Measurements from ENCODE around the gene ANKRD9. TPM values are rescaled to one million over a fixed set of nuclear protein-coding genes. Genes with fewer than 3 reads are reported as not detected.

Gene ANKRD9
- total and polyA plus RNA-seq, 2 donors (not counting 1 experiment from before 2014, with no cell fraction given), result 2.7 to 22.0 TPM

DNA sequence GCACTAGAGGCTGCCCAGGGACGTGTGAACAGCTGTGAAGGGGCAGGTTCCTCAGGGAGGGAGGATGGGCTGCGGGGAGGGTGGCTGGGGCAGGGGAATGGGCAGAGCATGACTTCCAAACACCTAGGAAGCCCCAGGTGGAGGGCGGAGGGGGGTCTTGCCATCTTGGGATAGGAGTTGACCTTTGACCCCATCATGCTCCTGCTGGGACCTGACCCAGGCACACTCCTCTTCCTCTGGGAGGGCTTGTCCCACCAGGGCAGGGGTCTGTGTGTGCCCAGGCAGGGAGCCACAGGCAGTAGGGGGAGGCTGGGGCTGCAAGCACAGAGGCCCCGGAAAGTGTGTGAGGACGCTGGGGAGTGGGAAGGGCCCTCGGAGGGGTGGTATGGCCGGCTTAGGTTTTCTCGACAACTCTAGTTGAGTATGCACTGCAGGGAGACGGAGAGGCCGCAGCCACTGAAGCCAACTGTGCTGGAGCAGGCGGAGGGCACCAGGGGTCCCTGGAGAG is 3.3 kb upstream of the ANKRD9 start:
- Histone ChIP-seq H3K79me2 (ENCODE audit: control insufficient read depth, insufficient read depth, low read length) (no peaks in the 10 kb centered on the region), H3K9ac (ENCODE audit: insufficient read depth, low read length) (no peak overlapping the region), H3K4me1 (ENCODE audit: control insufficient read depth, extremely low read depth, insufficient read depth, low read length) (peaks cover 4% of the 10 kb centered on the region), H4K20me1 (ENCODE audit: control insufficient read depth, extremely low read depth, insufficient read depth, low read length) (no peaks in the 10 kb centered on the region), H3K4me2 (ENCODE audit: extremely low read depth, insufficient read depth, low read length) (no peak overlapping the region), H3K9me3 (ENCODE audit: control insufficient read depth, insufficient read depth, low read depth, low read length) (no peaks in the 10 kb centered on the region), H3K36me3 (ENCODE audit: control insufficient read depth, insufficient read depth, low read length) (peaks cover 2% of the 10 kb centered on the region), H3K27me3 (ENCODE audit: control insufficient read depth, insufficient read depth, low read length) (no peaks in the 10 kb centered on the region), H3K27ac (ENCODE audit: insufficient read depth, low read length) (no peak overlapping the region), H2AFZ (ENCODE audit: low read length) (no peak overlapping the region), H3K4me3 (replicated peaks in 1 of 4; ENCODE audit: control extremely low read depth in 1 of 4, insufficient read depth in 1 of 4, low read depth in 3 of 4, low read length in 4 of 4) (no peak overlapping the region)
- DNase-seq (ENCODE audit: low read depth in 2 of 2), result no peak
- TF ChIP-seq EZH2 (IDR thresholded peaks at IDR 0.05; ENCODE audit: low read length, missing control alignments), result no peak
- TF ChIP-seq, protein P1, sequence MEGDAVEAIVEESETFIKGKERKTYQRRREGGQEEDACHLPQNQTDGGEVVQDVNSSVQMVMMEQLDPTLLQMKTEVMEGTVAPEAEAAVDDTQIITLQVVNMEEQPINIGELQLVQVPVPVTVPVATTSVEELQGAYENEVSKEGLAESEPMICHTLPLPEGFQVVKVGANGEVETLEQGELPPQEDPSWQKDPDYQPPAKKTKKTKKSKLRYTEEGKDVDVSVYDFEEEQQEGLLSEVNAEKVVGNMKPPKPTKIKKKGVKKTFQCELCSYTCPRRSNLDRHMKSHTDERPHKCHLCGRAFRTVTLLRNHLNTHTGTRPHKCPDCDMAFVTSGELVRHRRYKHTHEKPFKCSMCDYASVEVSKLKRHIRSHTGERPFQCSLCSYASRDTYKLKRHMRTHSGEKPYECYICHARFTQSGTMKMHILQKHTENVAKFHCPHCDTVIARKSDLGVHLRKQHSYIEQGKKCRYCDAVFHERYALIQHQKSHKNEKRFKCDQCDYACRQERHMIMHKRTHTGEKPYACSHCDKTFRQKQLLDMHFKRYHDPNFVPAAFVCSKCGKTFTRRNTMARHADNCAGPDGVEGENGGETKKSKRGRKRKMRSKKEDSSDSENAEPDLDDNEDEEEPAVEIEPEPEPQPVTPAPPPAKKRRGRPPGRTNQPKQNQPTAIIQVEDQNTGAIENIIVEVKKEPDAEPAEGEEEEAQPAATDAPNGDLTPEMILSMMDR (conservative IDR thresholded peaks at IDR 0.05 in 1 of 2, IDR thresholded peaks at IDR 0.05 in 1 of 2; ENCODE audit: low read depth in 1 of 2, low read length in 2 of 2), result no peak

DNA sequence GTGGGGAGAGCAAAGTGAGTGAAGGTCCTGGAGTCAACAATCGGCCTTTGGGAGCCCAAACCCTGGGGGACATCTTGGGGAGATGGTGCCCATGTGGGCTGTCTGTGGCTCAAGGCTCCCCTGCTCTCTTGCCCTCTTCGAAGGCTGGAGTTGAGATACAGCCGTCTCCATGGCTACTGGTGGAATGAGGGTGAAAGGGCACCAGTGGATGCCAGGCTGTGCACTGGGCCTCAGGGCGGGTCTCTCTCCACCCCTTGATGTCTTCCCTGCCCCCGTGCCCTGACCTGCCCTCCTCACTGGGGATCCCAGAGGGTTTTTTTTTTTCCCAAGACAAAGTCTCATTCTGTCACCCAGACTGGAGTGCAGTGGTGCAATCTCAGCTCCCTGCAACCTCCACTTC is 2.0 kb upstream of the ANKRD9 start:
- no peak for DNase-seq (ENCODE audit: low read depth in 2 of 2)
- Histone ChIP-seq H3K9ac (ENCODE audit: insufficient read depth, low read length) (no peak overlapping the region), H2AFZ (ENCODE audit: low read length) (no peak overlapping the region), H4K20me1 (ENCODE audit: control insufficient read depth, extremely low read depth, insufficient read depth, low read length) (no peaks in the 10 kb centered on the region), H3K9me3 (ENCODE audit: control insufficient read depth, insufficient read depth, low read depth, low read length) (no peaks in the 10 kb centered on the region), H3K4me1 (ENCODE audit: control insufficient read depth, extremely low read depth, insufficient read depth, low read length) (peaks cover 4% of the 10 kb centered on the region), H3K4me3 (replicated peaks in 1 of 4; ENCODE audit: control extremely low read depth in 1 of 4, insufficient read depth in 1 of 4, low read depth in 3 of 4, low read length in 4 of 4) (no peak overlapping the region), H3K27ac (ENCODE audit: insufficient read depth, low read length) (no peak overlapping the region), H3K4me2 (ENCODE audit: extremely low read depth, insufficient read depth, low read length) (no peak overlapping the region), H3K36me3 (ENCODE audit: control insufficient read depth, insufficient read depth, low read length) (peaks cover 8% of the 10 kb centered on the region), H3K79me2 (ENCODE audit: control insufficient read depth, insufficient read depth, low read length) (no peaks in the 10 kb centered on the region), H3K27me3 (ENCODE audit: control insufficient read depth, insufficient read depth, low read length) (no peaks in the 10 kb centered on the region)
- no peak for TF ChIP-seq EZH2 (IDR thresholded peaks at IDR 0.05; ENCODE audit: low read length, missing control alignments)
- TF ChIP-seq, protein P1 (conservative IDR thresholded peaks at IDR 0.05 in 1 of 2, IDR thresholded peaks at IDR 0.05 in 1 of 2; ENCODE audit: low read depth in 1 of 2, low read length in 2 of 2), result no peak

DNA sequence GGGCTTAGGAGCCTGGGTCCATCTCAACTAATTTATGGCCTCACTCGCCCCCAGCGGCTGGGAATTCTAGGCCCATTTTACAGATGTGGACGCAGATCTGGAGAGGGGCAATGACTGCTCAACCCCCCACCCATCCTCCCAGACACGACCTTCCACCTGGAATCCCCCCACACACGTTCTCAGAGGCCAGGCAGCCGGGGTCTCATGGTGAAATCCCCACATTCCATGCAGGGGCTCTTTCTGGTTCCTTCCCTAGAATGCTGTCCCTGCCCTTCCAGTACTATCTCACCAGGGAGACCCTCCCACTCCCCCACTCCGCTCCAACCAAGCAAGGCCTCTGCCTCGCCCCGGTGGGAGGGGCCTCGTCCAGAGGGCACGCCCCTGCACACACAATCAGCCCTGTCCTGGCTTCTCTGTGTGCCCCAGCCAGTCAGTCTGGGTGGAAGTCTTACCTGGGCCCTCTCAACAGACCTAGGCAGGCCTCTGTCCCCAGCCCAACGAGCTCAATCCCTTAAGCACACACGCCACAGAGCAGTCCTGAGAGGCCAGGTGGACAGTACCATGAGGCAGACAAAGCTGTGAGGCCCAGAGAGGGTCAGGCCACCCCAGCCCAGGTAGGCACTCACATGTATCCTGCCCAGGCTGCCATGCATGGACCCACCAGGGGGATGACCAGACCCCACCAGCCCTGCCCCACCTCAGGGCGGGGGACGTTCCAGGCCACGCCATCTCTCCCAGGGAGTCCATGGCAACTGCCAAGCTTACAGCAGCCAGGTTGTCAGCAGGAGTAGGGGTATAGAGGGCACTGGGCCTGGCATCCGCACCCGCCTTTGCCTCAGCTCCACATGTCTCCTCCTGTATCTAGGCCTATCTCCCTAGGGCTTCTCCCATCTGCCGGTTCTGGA is 1.3 kb upstream of the ANKRD9 start:
- DNase-seq (ENCODE audit: low read depth in 2 of 2), result no peak
- Histone ChIP-seq H3K4me2 (ENCODE audit: extremely low read depth, insufficient read depth, low read length) (peak overlapping the region; percentile 92), H3K9me3 (ENCODE audit: control insufficient read depth, insufficient read depth, low read depth, low read length) (no peaks in the 10 kb centered on the region), H3K4me1 (ENCODE audit: control insufficient read depth, extremely low read depth, insufficient read depth, low read length) (peaks cover 4% of the 10 kb centered on the region), H3K27me3 (ENCODE audit: control insufficient read depth, insufficient read depth, low read length) (no peaks in the 10 kb centered on the region), H3K9ac (ENCODE audit: insufficient read depth, low read length) (no peak overlapping the region), H4K20me1 (ENCODE audit: control insufficient read depth, extremely low read depth, insufficient read depth, low read length) (no peaks in the 10 kb centered on the region), H3K27ac (ENCODE audit: insufficient read depth, low read length) (no peak overlapping the region), H3K36me3 (ENCODE audit: control insufficient read depth, insufficient read depth, low read length) (peaks cover 10% of the 10 kb centered on the region), H3K79me2 (ENCODE audit: control insufficient read depth, insufficient read depth, low read length) (no peaks in the 10 kb centered on the region), H2AFZ (ENCODE audit: low read length) (no peak overlapping the region), H3K4me3 (replicated peaks in 1 of 4; ENCODE audit: control extremely low read depth in 1 of 4, insufficient read depth in 1 of 4, low read depth in 3 of 4, low read length in 4 of 4) (no peak overlapping the region)
- TF ChIP-seq EZH2 (IDR thresholded peaks at IDR 0.05; ENCODE audit: low read length, missing control alignments), result no peak
- TF ChIP-seq, protein P1 (conservative IDR thresholded peaks at IDR 0.05 in 1 of 2, IDR thresholded peaks at IDR 0.05 in 1 of 2; ENCODE audit: low read depth in 1 of 2, low read length in 2 of 2), result no peak

All from fibroblast of lung (primary cell).